SU-DHL-6 (cell line): ENCODE data around the gene ACYP1.

ENCODE experiments used
- CTCF ChIP-seq: fragments of 200-600 bp; sonication (generic); IDR thresholded peaks from one replicate; pipeline ENCODE4 v1.5.1; 2017; ENCODE audit warnings: antibody characterized with exemption, mild to moderate bottlenecking, low read length, moderate library complexity; ENCODE audit not compliant: insufficient read depth, poor library complexity, severe bottlenecking
- EZH2phosphoT487 ChIP-seq: fragments of 200-600 bp; sonication (generic), shearing (Covaris generic); conservative IDR thresholded peaks from 2 replicates; pipeline ENCODE4 v1.6.1; 2018; ENCODE audit warnings: mild to moderate bottlenecking, antibody characterized with exemption, low read length, moderate library complexity, mixed read lengths

- TF ChIP-seq CTCF (no peak), EZH2phosphoT487 (no peak)
Measured at GRCh38 chr14:75064205-75064567, 362 bp upstream of the ACYP1 start.
